GM18907 (cell line): ENCODE measurements around the gene C16orf92.
"Not testable (repeated sequence)": the region's sequence is repeated elsewhere in the genome, so short reads cannot be mapped to it uniquely, and the experiment has no call there.

ENCODE experiments used
- ATAC-seq: cut with Tn5 transposase; IDR thresholded peaks from one replicate; pipeline ENCODE4 v1.9.1; 2021; ENCODE audit warnings: mild to moderate bottlenecking, moderate library complexity; ENCODE audit not compliant: unreplicated experiment

Gene C16orf92

GRCh38 chr16:30003670-30004423, 19.2 kb upstream of the C16orf92 start:
- no peak for ATAC-seq

GRCh38 chr16:30004424-30004776, 18.6 kb upstream of the C16orf92 start:
- ATAC-seq: no peak

- ATAC-seq: no peak
Measured at GRCh38 chr16:30004811-30005242, 18.2 kb upstream of the C16orf92 start.

GRCh38 chr16:30005341-30006094, 17.5 kb upstream of the C16orf92 start:
- no peak for ATAC-seq

- no peak for ATAC-seq
Measured at GRCh38 chr16:30006095-30006473, 16.9 kb upstream of the C16orf92 start.

GRCh38 chr16:30006659-30007377, 16.2 kb upstream of the C16orf92 start:
- ATAC-seq: no peak

GRCh38 chr16:30007378-30007895, 15.6 kb upstream of the C16orf92 start:
- ATAC-seq: no peak

GRCh38 chr16:30009085-30009862, 13.7 kb upstream of the C16orf92 start:
- no peak for ATAC-seq

- no peak for ATAC-seq
Measured at GRCh38 chr16:30009990-30010843, 12.8 kb upstream of the C16orf92 start.

GRCh38 chr16:30010844-30011713, 11.9 kb upstream of the C16orf92 start, which contains the start of gene DOC2A:
Gene DOC2A, minus strand, starts transcription at chr16:30011027. Its CDS starts 805 bp downstream, at chr16:30010222.
- no peak for ATAC-seq

- ATAC-seq: no peak
Measured at GRCh38 chr16:30011714-30012504, 11.1 kb upstream of the C16orf92 start.

- not testable (repeated sequence) for ATAC-seq
Measured at GRCh38 chr16:30012598-30012997, 10.4 kb upstream of the C16orf92 start.

- not testable (repeated sequence) for ATAC-seq
Measured at GRCh38 chr16:30015450-30015849, 7.5 kb upstream of the C16orf92 start.

GRCh38 chr16:30016555-30017276, 6.3 kb upstream of the C16orf92 start:
- ATAC-seq: no peak

- no peak for ATAC-seq
Measured at GRCh38 chr16:30017277-30017656, 5.7 kb upstream of the C16orf92 start.

GRCh38 chr16:30017937-30018336, 5.1 kb upstream of the C16orf92 start:
- ATAC-seq: not testable (repeated sequence)

- ATAC-seq: no peak
Measured at GRCh38 chr16:30018731-30019158, 4.3 kb upstream of the C16orf92 start.
